KBM-7 (cell line): Measurements from ENCODE around the gene GLRX.
A peak's percentile ranks its signal among the peaks of the same experiment; 100 is the strongest.
"Not testable (repeated sequence)": the region's sequence is repeated elsewhere in the genome, so short reads cannot be mapped to it uniquely, and the experiment has no call there.

Source experiments
- DNase-seq: peaks from one replicate; pipeline ENCODE4 v3.0.0-alpha.2; 2015
- in situ Hi-C: fragments of 300-500 bp; cut with MboI; formaldehyde crosslinking; loops from 2 replicates; pipeline ENCODE4 v1.14.3; 2020; ENCODE audit warnings: low sequenced_read_pairs, low pct_unique_long_range_greater_than_20kb, mixed read lengths

Gene GLRX, protein sequence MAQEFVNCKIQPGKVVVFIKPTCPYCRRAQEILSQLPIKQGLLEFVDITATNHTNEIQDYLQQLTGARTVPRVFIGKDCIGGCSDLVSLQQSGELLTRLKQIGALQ

GRCh38 chr5:95822542-95823181, at the start of gene GLRX:
TSS of gene GLRX (minus strand) at chr5:95822726. CDS start at chr5:95822662, 64 bp downstream.
- in situ Hi-C loops: no loop called here
- peak; percentile 75 for DNase-seq

- in situ Hi-C loops: no loop called here
- DNase-seq: no peak
Measured at GRCh38 chr5:95871146-95871806, 48.8 kb upstream of the GLRX start.

GRCh38 chr5:95870105-95870672, 47.7 kb upstream of the GLRX start:
- in situ Hi-C loops: no loop called here
- DNase-seq: no peak

GRCh38 chr5:95869173-95869855, 46.8 kb upstream of the GLRX start:
- DNase-seq: peak; percentile 68
- in situ Hi-C loops: not testable (repeated sequence)

DNA sequence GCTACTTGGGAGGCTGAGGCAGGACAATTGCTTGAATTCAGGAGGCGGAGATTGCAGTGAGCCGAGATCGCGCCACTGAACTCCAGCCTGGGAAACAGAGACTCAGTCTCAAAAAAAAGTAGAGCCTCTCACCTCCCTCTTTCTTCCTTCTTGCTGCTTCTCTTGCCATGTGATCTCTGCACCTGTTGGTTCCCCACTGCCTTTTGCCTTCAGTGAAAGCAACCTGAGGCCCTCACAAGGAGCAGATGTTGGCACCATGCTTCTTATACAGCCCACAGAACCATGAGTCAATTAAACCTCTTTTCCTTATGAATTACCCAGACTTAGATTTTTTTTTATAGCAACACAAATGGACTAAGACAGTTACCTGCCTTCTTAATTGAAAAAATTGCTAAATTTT, 45.6 kb upstream of the GLRX start:
- in situ Hi-C loops: no loop called here
- DNase-seq: no peak

GRCh38 chr5:95866435-95867040, 44.0 kb upstream of the GLRX start:
- in situ Hi-C loops: no loop called here
- DNase-seq: no peak

DNA sequence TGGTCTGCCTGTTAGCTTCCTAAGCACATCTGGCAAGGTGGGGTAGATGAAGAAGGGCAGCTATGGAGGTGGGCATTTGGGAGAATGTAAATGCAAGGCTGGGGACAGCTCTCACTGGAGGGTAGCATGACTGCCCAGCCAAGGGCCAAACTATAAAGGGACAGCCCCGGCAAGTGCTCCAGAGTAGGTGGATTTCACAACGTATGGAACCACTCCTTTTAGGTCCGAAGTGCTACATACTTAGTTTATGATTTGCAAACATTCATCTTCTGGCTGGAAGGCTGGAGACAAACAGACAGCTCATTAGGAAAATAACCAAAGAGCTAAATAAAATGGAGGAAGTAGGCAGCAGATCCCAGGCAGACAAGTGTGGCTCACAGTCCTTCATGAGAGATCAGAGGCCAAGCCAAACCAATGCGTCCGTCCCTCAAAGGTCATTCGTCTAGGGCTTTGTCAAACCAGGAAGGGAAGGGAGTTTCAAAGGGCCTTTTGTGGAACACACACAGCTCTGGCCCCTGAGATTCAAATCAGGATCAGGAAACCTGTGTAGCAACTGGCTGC, 42.5 kb upstream of the GLRX start:
- DNase-seq: no peak

GRCh38 chr5:95864456-95864855, 41.9 kb upstream of the GLRX start:
- in situ Hi-C loops: no loop called here
- no peak for DNase-seq

More for the DNA sequence above, 42.5 kb upstream of the GLRX start:
- in situ Hi-C loops: no loop called here

- in situ Hi-C loops: no loop called here
Measured at GRCh38 chr5:95863383-95863757, 40.8 kb upstream of the GLRX start.

GRCh38 chr5:95862671-95863382, 40.3 kb upstream of the GLRX start:
- in situ Hi-C loops: no loop called here
- DNase-seq: peak; percentile 55

More at GRCh38 chr5:95863383-95863757, 40.8 kb upstream of the GLRX start:
- DNase-seq: peak; percentile 43

DNA sequence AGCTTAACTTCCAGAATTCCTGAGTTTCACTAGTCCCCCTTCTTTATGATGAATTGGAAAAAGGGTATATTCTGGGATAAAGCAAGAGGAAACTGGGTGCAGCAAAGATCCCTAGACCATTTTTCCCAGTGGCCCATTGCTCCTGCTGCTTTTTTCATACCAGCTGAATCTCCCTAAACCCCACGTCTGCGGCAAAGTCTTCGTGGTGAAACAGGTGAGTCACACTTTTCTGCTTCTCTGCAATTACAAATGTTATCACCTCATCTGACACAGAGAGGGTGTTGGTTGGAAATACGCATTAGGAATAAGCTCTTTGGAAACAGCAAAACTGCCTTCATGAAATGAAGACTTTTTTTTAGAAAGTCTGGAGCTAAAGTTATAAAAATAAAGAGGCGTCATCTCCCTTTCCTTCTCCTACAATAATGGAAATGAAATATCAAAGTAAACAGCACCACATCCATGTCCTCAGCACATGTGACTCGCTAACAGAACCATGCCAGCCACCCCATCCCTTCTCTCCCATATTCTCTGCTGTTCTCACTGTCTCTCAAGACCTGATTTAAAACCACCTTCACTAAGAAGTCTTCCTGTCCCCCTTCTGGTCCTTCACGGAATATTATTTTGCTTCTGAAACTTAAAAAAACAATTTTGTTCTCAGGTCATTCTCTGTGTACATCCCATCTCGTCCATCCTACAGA, 39.5 kb upstream of the GLRX start:
- in situ Hi-C loops: no loop called here
- DNase-seq: no peak

- in situ Hi-C loops: no loop called here
- DNase-seq: peak; percentile 82
Measured at GRCh38 chr5:95861221-95861863, 38.8 kb upstream of the GLRX start.

GRCh38 chr5:95859661-95860060, 37.1 kb upstream of the GLRX start:
- in situ Hi-C loops: loop anchor here (10.0 kb wide), 1 partner anchor 475 kb away; no protein-coding TSS in a partner anchor
- no peak for DNase-seq

DNA sequence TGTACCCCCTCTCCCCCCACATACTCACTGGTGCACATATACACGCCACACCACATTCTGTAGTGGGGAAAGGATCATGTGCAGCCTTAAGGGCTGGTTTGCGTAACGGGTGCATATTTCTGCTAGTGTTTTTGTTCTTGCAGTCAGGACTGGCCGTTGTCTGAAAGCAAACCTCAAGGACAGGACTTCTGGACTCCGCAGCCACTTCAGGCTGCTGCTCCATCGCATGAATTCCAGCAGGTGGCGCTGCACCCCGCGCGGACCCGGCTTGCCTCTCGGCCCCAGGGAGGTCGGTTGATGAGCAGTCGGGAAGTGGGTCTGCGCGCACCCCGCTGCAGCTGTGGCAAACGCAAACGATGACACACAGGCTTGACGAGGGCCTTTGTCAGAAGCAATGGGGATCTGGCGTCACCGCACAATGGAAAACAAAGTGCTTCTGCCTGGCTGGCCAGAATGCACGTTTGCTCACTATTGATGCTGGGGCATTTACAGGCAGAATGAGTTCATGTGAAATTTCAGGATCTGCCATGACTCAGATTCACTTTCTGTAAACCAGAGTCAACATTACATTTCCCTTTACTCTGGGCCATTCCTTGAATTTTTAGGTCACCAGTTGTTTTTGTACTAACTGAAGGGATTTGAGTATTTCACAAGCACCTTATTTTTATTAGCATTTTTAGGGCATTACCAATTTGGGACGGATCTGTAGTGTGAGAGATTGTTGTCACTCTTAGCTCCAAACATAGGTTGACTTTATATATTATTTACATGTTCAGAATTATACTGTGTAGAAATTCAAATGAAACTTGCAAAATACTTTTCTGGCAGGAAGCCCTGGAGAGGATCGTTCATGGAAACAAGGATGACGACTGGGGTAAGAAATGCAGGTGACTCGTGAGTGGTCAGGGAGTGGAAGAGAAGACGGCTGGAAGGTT, 36.4 kb upstream of the GLRX start:
- in situ Hi-C loops: loop anchor here (10.0 kb wide), 1 partner anchor 476 kb away; no protein-coding TSS in a partner anchor

DNA sequence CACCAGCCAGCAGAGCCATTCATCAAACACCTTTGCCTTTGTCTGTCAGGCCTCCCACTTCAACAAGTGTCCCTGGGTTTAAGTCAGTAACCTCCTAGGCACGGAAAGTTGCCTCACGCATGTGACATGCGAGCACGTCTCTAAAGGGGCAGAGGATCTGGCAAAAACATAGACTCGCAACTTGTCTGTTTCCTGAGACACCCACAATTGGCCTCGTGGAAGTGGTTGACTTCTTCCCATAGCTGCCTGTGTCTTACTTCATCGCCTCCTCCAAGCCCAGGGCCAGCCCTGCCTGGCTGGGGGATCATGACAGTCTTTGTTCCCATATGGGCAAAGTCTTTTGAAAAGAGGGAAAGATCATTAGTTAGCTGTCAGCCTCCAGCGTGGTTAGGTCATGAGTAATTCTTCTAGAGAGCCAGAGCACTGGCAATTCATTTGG, 35.5 kb upstream of the GLRX start:
- in situ Hi-C loops: loop anchor here (10.0 kb wide), 1 partner anchor 477 kb away; no protein-coding TSS in a partner anchor
- no peak for DNase-seq

More for the DNA sequence above, 36.4 kb upstream of the GLRX start:
- peak; percentile 90 for DNase-seq
